A673 (cell line): ENCODE results near the gene REXO1.

Experiments used
- EZH2 ChIP-seq: fragments of 200-600 bp; sonication (generic); IDR thresholded peaks from 2 replicates; pipeline ENCODE4 v1.6.1; 2017; ENCODE audit warnings: borderline replicate concordance, low read depth, mild to moderate bottlenecking, mixed read lengths, antibody characterized with exemption, low read length; ENCODE audit not compliant: poor library complexity, severe bottlenecking
- TF ChIP-seq, protein P1 (sequence below): fragments of 300-800, 200-600 bp; sonication (generic); conservative IDR thresholded peaks from 2 replicates; pipeline ENCODE4 v1.5.1; 2017; ENCODE audit warnings: low read depth, mild to moderate bottlenecking, antibody characterized with exemption, low read length, moderate library complexity, mixed read lengths

DNA sequence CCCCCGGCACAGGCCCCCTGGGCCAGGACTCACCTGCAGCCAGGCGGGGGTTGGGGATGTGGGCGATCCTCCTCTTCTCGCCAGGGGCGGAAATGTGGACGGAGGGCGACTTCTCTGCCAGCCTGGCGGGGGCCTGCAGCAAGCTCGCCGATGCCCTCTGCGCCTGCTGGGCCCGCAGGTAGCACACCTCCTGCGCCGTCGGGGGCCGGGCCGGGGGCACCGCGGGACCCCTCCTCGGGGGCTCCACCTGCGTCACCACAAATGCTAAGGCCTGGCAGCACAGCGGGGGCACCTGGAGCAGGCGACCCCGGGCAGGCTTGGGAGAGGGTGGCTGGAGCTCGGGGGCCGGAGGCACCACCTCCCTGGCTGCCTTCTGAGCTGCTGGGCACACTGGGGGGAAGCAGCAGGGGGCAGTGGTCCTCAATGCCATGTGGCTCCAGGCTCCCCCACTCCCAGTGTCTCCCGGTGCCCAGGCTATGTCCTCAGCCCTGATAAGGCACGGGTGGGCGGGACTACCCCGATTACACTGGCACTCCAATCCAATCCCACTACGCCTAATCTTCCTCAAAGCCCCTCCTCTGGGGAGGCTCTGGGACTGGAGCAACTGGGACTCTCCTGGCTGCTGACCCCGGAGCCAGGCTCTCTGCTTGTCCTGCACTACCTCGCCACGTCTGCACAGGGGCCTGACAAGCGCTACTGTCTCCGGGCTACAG, 24.6 kb downstream of the REXO1 start:
- TF ChIP-seq, protein P1, sequence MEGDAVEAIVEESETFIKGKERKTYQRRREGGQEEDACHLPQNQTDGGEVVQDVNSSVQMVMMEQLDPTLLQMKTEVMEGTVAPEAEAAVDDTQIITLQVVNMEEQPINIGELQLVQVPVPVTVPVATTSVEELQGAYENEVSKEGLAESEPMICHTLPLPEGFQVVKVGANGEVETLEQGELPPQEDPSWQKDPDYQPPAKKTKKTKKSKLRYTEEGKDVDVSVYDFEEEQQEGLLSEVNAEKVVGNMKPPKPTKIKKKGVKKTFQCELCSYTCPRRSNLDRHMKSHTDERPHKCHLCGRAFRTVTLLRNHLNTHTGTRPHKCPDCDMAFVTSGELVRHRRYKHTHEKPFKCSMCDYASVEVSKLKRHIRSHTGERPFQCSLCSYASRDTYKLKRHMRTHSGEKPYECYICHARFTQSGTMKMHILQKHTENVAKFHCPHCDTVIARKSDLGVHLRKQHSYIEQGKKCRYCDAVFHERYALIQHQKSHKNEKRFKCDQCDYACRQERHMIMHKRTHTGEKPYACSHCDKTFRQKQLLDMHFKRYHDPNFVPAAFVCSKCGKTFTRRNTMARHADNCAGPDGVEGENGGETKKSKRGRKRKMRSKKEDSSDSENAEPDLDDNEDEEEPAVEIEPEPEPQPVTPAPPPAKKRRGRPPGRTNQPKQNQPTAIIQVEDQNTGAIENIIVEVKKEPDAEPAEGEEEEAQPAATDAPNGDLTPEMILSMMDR = no peak
- TF ChIP-seq EZH2 = no peak
